SK-N-SH (cell line): ENCODE measurements around the gene KIF3B. TPM values are rescaled to one million over a fixed set of nuclear protein-coding genes. Genes with fewer than 3 reads are reported as not detected.

ENCODE experiments used
- CTCF ChIA-PET: fragments of 300-600, 350-600 bp; formaldehyde crosslinking; extraction: SDS; loops from one replicate; lab custom pipeline; 2021; lab: Yijun Ruan, JAX
- POLR2A ChIA-PET: fragments of 350-600 bp; sonication (Branson Sonifier 250); formaldehyde crosslinking; extraction: SDS; loops from one replicate; lab custom pipeline; 2020; ENCODE audit warnings: antibody characterized with exemption, inconsistent platforms; lab: Yijun Ruan, JAX
- DNase-seq: peaks from one replicate; pipeline ENCODE4 v3.0.0; 2012
- H2AFZ ChIP-seq: fragments of 200-600 bp; sonication (generic); 2 replicates; pipeline ENCODE4 v1.8.1; 2016; ENCODE audit warnings: antibody characterized with exemption, mild to moderate bottlenecking, low read depth
- H3F3A ChIP-seq: fragments of 200-600 bp; sonication (generic); replicated peaks from 2 replicates; pipeline ENCODE3; 2016; ENCODE audit warnings: antibody characterized with exemption, mild to moderate bottlenecking; ENCODE audit not compliant: insufficient read depth
- H3K27ac ChIP-seq, 2 experiments: fragments of 200-500 bp in 1 of 2; fragments of 200-600 bp in 1 of 2; sonication (Bioruptor generic) in 1 of 2; sonication (generic), shearing (Covaris generic) in 1 of 2; 2 replicates each; pipeline versions ENCODE4 v1.5.1 to v1.6.1; 2014 to 2016; ENCODE audit warnings: low read depth in 2 of 2, inconsistent platforms in 1 of 2, low read length in 1 of 2, mild to moderate bottlenecking in 1 of 2, mixed read lengths in 1 of 2
- H3K27me3 ChIP-seq: fragments of 200-600 bp; sonication (generic), shearing (Covaris generic); 2 replicates; pipeline ENCODE4 v1.6.1; 2016; ENCODE audit warnings: mixed run types; ENCODE audit not compliant: insufficient read depth
- H3K36me3 ChIP-seq, 2 experiments: fragments of 200-500 bp in 1 of 2; fragments of 200-600 bp in 1 of 2; sonication (Bioruptor generic) in 1 of 2; sonication (generic) in 1 of 2; replicated peaks in 1 of 2; 2 replicates each; pipeline versions ENCODE3 to v1.5.1; 2014 to 2016; ENCODE audit warnings: low read length in 1 of 2, mild to moderate bottlenecking in 1 of 2; ENCODE audit not compliant: insufficient read depth in 2 of 2, control insufficient read depth in 1 of 2
- H3K4me1 ChIP-seq, 2 experiments: fragments of 200-500 bp in 1 of 2; fragments of 200-600 bp in 1 of 2; sonication (Bioruptor generic) in 1 of 2; sonication (generic), shearing (Covaris generic) in 1 of 2; 2 replicates each; pipeline versions ENCODE4 v1.5.1 to v1.6.1; 2014 to 2016; ENCODE audit warnings: low read depth in 1 of 2, low read length in 1 of 2, mixed run types in 1 of 2; ENCODE audit not compliant: insufficient read depth in 2 of 2, control insufficient read depth in 1 of 2
- H3K4me2 ChIP-seq: fragments of 200-600 bp; sonication (generic), shearing (Covaris generic); 2 replicates; pipeline ENCODE4 v1.6.1; 2017; ENCODE audit warnings: mixed run types
- H3K4me3 ChIP-seq, 2 experiments: fragments of 200-500 bp in 1 of 2; fragments of 200-600 bp in 1 of 2; sonication (Bioruptor generic) in 1 of 2; sonication (generic), shearing (Covaris generic) in 1 of 2; 2 replicates each; pipeline versions ENCODE4 v1.5.1 to v1.8.1; 2014 to 2016; ENCODE audit warnings: low read depth in 2 of 2, inconsistent platforms in 1 of 2, low read length in 1 of 2, mild to moderate bottlenecking in 1 of 2, mixed read lengths in 1 of 2, moderate library complexity in 1 of 2
- H3K79me2 ChIP-seq: fragments of 200-600 bp; sonication (generic); 2 replicates; pipeline ENCODE4 v1.8.1; 2017; ENCODE audit warnings: mild to moderate bottlenecking; ENCODE audit not compliant: insufficient read depth
- H3K9ac ChIP-seq: fragments of 200-600 bp; sonication (generic); 2 replicates; pipeline ENCODE4 v1.6.1; 2017; ENCODE audit warnings: mixed run types
- H3K9me2 ChIP-seq: fragments of 200-600 bp; sonication (generic); 2 replicates; pipeline ENCODE4 v1.6.1; 2017; ENCODE audit warnings: mixed run types
- H3K9me3 ChIP-seq: fragments of 200-600 bp; sonication (generic); 2 replicates; pipeline ENCODE4 v1.6.1; 2017; ENCODE audit warnings: mixed run types, mild to moderate bottlenecking, moderate library complexity
- H4K20me1 ChIP-seq: fragments of 200-600 bp; sonication (generic); 2 replicates; pipeline ENCODE4 v1.6.1; 2017; ENCODE audit warnings: mild to moderate bottlenecking, mixed run types; ENCODE audit not compliant: insufficient read depth
- FOSL2 ChIP-seq: IDR thresholded peaks from 2 replicates; pipeline ENCODE4 v1.4.0; 2012; ENCODE audit warnings: low read depth, mild to moderate bottlenecking, moderate library complexity, borderline replicate concordance
- FOXJ3 ChIP-seq: sonication (generic); formaldehyde crosslinking; IDR thresholded peaks from 2 replicates; pipeline ENCODE4 v1.5.1; 2020; ENCODE audit warnings: mild to moderate bottlenecking, missing genetic modification reagents
- FOXM1 ChIP-seq: IDR thresholded peaks from 2 replicates; pipeline ENCODE4 v1.4.0; 2012; ENCODE audit warnings: low read depth, mild to moderate bottlenecking
- NFIC ChIP-seq: IDR thresholded peaks from 2 replicates; pipeline ENCODE4 v1.4.0; 2012; ENCODE audit warnings: borderline replicate concordance
- RAD21 ChIP-seq: IDR thresholded peaks from 2 replicates; pipeline ENCODE4 v1.6.1; 2012; ENCODE audit warnings: mild to moderate bottlenecking, low read length
- RCOR1 ChIP-seq: fragments of 150-350 bp; IDR thresholded peaks from 2 replicates; pipeline ENCODE4 v1.6.1; 2017; ENCODE audit warnings: antibody characterized with exemption, low read length
- RFX5 ChIP-seq: IDR thresholded peaks from 2 replicates; pipeline ENCODE4 v1.6.1; 2012; ENCODE audit warnings: mild to moderate bottlenecking, improper control_type of control experiment, low read length
- SIN3A ChIP-seq: IDR thresholded peaks from 2 replicates; pipeline ENCODE4 v1.6.1; 2012; ENCODE audit warnings: low read depth, mild to moderate bottlenecking, low read length, moderate library complexity, borderline replicate concordance
- SMC3 ChIP-seq: IDR thresholded peaks from 2 replicates; pipeline ENCODE4 v1.6.1; 2012; ENCODE audit warnings: low read depth, low read length, improper control_type of control experiment
- TAF1 ChIP-seq: IDR thresholded peaks from 2 replicates; pipeline ENCODE4 v1.6.1; 2012; ENCODE audit warnings: low read depth, mild to moderate bottlenecking, low read length, moderate library complexity, borderline replicate concordance
- TCF12 ChIP-seq: IDR thresholded peaks from 2 replicates; pipeline ENCODE4 v1.4.0; 2012
- TEAD4 ChIP-seq: IDR thresholded peaks from 2 replicates; pipeline ENCODE4 v1.4.0; 2012; ENCODE audit warnings: mild to moderate bottlenecking, borderline replicate concordance; ENCODE audit not compliant: insufficient read depth
- YY1 ChIP-seq: IDR thresholded peaks from 2 replicates; pipeline ENCODE4 v1.4.0; 2012; ENCODE audit warnings: low read depth, mild to moderate bottlenecking
- WGBS: methylation state at CpG from one replicate; pipeline ENCODE4 v1.1.6; 2017; ENCODE audit warnings: low lambda C conversion rate; 5-methylcytosine and 5-hydroxymethylcytosine counted together
- polyA plus RNA-seq, 3 experiments: library from polyadenylated mRNA; depleted of rRNA; stranded (reverse); fragments of >200 nt; gene quantifications; 2 replicates each; pipeline ENCODE4 v1.2.3, GENCODE V29; 2012
- TF ChIP-seq, protein P1 (sequence below): IDR thresholded peaks from 2 replicates; pipeline ENCODE4; 2012

The KIF3B gene
- polyA plus RNA-seq, 1 of the 3 experiments (the other 2 are of a cell fraction), result 18.6 TPM

DNA sequence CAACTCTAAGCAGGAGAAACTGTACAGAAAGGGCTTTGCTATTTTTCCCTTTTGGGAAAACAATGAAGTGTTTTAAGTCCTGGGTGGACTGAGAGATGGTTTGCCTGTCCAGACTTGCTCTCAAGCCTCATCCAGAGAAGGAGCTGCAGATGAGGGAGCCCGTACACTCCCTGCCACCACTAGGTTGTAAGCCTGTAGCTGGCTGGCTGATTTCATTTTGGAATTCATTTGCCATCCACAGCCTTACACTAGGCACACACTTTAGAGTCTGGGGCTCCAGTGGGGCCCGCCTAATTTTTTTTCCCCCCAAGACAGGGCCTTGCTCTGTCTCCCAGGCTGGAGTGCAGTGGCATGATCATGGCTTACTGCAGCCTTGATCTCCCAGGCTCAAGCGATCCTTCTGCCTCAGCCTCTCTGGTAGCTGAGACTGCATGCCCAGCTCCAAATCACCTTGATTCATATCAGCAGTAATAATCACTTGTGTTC is 41.4 kb upstream of the KIF3B start:
- ChIA-PET POLR2A (interaction anchor here (0.5 to 0.6 kb wide), 2 partner anchors 82 to 225 kb away, joined by 3 read pairs; no protein-coding TSS in a partner anchor), CTCF (no interaction called here)
- H3K27ac ChIP-seq, result no peak overlapping the region
- no peaks in the 10 kb centered on the region for H3K9me3 ChIP-seq
- H3K27me3 ChIP-seq, result no peaks in the 10 kb centered on the region
- TF ChIP-seq SIN3A, result no peak
- no peak for TF ChIP-seq YY1
- TF ChIP-seq NFIC, result no peak
- no peaks in the 10 kb centered on the region for H3F3A ChIP-seq
- no peak overlapping the region for H3K9ac ChIP-seq
- no peak overlapping the region for H3K4me3 ChIP-seq
- no peak overlapping the region for H2AFZ ChIP-seq
- H3K4me1 ChIP-seq, result peaks cover 0 to 3% of the 10 kb centered on the region in 2 experiments; a peak in 1 of 4 replicates
- no peak overlapping the region for H3K4me2 ChIP-seq
- no peaks in the 10 kb centered on the region for H3K79me2 ChIP-seq
- H4K20me1 ChIP-seq, result no peaks in the 10 kb centered on the region
- H3K9me2 ChIP-seq, result no peaks in the 10 kb centered on the region
- no peak for DNase-seq
- WGBS, result 97% methylated on average over 3 of the region's 3 CpGs
- H3K36me3 ChIP-seq, result peaks cover 19 to 37% of the 10 kb centered on the region in 2 experiments

- peaks cover 14 to 30% of the 10 kb centered on the region in 2 experiments for H3K36me3 ChIP-seq
- peaks cover 0 to 3% of the 10 kb centered on the region in 2 experiments; a peak in 1 of 4 replicates for H3K4me1 ChIP-seq
- TF ChIP-seq SMC3 (no peak), TEAD4 (no peak), TCF12 (no peak), TAF1 (no peak), RAD21 (no peak), FOXM1 (no peak), RCOR1 (no peak), FOXJ3 (CRISPR knock-in tag) (no peak), RFX5 (no peak), FOSL2 (no peak)
- TF ChIP-seq, protein P1, sequence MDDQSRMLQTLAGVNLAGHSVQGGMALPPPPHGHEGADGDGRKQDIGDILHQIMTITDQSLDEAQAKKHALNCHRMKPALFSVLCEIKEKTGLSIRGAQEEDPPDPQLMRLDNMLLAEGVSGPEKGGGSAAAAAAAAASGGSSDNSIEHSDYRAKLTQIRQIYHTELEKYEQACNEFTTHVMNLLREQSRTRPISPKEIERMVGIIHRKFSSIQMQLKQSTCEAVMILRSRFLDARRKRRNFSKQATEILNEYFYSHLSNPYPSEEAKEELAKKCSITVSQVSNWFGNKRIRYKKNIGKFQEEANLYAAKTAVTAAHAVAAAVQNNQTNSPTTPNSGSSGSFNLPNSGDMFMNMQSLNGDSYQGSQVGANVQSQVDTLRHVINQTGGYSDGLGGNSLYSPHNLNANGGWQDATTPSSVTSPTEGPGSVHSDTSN, result no peak
- TF ChIP-seq, all 33 proteins: peak for 0
- ChIA-PET CTCF (no interaction called here), POLR2A (interaction anchor here (0.5 to 0.6 kb wide), 2 partner anchors 81 to 225 kb away, joined by 3 read pairs; no protein-coding TSS in a partner anchor)
- Histone ChIP-seq H3K4me2 (no peak overlapping the region), H3K27me3 (no peaks in the 10 kb centered on the region), H3K79me2 (no peaks in the 10 kb centered on the region), H3K9ac (no peak overlapping the region), H3F3A (no peaks in the 10 kb centered on the region), H3K9me2 (no peaks in the 10 kb centered on the region), H4K20me1 (no peaks in the 10 kb centered on the region), H3K27ac (no peak overlapping the region), H2AFZ (no peak overlapping the region), H3K4me3 (no peak overlapping the region), H3K9me3 (no peaks in the 10 kb centered on the region)
- no peak for DNase-seq
- WGBS, result 94% methylated on average over 2 of the region's 2 CpGs
Observed at GRCh38 chr20:32236819-32237218, 40.6 kb upstream of the KIF3B start.
